Mucosa of gallbladder (tissue), 1 donor: ENCODE data around the gene NCAPD2. TPM values are rescaled to one million over a fixed set of nuclear protein-coding genes. Genes with fewer than 3 reads are reported as not detected.
"Not testable (repeated sequence)": the region's sequence is repeated elsewhere in the genome, so short reads cannot be mapped to it uniquely, and the experiment has no call there.

Source experiments
- DNase-seq: peaks from one replicate; pipeline ENCODE4 v3.0.0-alpha.2; 2020; ENCODE audit warnings: low spot score
- total RNA-seq: library from RNA; stranded (reverse); gene quantifications from one replicate; pipeline ENCODE4 v1.2.1, GENCODE V29; 2021
- donor health status: DM: no; HTN: no; CAD: no.

Gene NCAPD2
- total RNA-seq, 1 donor from 2014 or later = 36.6 TPM

DNA sequence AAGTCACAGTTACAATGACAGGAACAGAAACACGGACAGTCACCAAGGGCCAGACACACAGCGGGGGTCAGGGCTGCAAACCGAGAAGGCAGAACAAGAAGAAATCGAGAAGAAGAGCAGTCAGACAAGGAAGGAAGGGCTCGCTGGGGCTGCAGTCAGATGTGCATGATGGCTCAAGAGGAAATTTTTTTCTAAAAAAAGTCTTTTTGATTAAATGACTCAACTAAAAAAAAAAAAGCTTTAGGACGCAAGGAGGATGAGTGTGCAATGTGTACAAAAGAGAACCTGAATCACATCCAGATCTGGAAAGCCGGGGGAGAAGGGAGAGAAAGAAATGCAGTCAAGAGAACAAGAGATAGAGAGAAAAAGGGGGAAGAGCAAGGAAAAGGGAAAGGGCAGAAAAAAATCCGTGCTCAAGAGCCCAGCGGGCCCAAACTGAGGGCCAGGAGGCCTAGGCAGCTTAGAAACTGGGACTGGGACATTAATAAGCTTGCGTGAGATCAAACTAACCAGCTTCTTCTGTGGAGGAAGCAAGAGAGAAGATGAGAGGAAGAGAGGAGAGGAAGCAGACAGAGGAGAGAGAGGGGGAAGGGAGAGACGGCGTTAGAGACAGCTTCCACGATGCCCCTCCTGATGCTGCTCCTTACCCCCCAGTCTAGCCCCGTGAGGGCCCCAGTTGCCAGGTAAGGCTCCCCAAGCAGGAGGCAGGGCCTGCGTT lies 55.2 kb downstream of the NCAPD2 start:
- no peak for DNase-seq

DNA sequence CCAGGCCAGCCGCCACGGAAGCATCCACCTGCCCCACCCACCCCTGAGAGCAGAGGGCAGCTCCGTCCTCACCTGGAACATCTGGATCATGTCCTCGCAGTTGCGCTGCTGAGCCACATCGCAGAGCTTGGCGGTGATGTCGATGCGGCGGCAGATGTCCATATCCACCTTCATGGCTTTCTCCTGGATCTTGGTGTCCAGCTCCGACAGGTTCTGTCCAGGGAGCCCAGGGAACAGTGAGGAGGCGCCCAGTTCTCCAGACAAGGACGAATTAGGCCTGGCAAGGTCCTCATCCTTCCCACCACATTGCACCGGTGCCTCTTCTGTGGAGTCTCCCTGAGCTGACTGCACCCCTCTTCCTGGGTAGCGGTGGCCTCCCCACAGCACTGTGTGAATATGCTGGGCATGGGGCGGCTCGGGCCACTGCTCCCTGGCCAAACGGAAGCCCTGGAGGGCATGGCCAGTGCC lies 55.8 kb downstream of the NCAPD2 start:
- DNase-seq = no peak

DNA sequence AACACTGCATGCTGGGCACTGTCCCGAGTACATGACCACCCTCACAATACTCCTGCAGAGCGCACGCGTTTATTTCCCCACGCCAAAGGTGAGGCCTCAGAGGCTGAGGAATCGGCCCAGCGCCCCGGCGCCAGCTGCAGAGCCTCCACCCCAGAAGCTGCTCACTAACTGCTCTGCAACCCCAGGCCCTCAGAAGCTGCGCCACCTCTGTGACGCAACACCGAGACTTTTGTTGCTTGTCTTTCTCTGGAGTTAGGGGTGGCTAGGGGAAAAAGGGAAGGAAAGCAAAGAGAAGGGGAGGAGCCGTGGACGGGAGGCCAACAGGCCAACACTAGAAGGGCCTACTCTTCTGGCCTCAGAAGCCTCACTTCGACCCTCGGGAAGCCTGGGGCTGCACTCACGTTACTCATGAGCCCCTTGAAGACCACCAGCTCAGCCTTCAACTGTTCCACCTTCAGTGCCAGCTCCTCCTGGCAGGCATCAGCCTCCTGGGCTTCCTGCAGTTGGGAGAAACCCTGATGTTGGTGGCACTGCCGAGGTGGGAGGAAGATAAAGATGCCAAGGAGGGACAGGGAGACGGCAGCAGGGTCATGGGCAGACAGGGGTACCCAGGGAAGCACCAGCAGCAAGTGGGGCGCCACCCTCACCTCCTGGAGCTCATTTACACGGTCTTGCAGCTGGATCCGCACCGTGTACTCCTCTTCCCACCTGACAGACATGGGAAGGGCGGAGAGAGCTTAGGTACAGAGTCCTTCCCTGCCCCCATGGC lies 56.6 kb downstream of the NCAPD2 start:
- DNase-seq = no peak

DNA sequence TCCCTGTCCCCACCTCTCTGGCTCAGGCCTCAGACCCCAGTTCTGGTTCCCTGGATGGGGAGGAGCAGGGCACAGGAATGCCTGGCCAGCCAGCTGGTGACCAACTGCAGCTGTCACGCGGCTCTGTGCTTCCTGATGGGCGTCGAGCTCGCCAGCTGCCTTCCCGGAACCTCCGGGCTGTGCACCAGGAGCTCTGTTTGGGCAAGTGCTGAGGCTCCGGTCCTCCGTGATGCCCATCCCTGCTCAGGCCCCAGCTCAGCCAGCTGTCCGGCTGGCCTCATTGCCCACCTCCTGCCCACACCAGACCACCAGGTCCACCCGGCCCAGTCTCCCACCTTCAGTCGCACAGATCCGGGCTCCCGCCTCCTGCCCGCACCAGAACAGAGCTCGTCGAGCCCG lies 57.2 kb downstream of the NCAPD2 start:
- peak; percentile 51 for DNase-seq

DNA sequence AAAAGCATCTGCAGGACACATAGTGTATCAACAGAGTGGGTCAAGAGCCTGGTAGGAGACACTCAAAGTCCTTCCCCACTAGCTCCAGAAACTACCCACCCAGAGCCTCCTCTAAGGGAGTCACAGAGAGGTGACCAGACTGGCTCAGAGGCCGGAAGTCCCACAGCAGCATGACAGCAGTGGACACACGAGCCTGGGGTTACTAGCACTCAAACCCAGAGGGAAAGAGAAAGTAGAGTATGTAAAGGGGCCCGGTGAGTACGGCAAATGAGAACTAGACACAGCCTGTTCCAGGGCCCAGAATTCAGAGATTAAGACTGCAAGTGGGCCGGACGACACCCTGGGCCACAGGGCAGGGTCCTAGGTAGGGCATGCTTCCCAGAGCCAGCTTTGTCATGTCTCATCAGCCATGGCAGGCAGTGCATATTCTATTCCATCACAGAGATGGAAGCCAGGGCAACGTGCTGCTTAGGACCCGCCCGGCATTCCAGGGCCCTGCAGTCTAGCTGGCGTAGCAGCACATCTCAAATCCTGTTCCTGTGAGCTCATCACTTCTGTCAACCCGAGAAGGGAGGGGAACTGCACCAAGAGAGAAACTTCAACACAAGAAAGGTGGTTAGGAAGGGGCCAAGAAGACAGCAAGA lies 57.7 kb downstream of the NCAPD2 start:
- DNase-seq = no peak

DNA sequence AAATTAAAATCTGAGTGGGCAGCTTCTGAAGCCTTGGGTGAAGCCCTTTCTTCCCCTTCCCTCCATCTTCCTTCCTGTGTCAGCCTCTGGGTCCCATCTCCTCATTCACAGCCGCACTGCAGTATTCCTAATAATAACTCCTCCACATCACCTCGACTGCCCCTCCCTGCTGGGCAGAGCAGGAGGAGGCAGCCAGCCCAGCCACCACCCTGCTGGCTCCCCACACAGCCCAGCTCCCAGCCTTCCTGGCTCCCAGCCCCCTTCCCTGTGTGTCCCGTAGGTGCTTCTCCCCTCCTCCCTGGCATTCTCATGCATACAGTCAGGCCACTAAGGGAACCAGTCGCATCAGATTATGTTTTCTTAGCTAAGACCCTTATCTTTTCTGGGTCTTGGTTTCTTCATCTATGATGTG lies 58.2 kb downstream of the NCAPD2 start:
- no peak for DNase-seq

DNA sequence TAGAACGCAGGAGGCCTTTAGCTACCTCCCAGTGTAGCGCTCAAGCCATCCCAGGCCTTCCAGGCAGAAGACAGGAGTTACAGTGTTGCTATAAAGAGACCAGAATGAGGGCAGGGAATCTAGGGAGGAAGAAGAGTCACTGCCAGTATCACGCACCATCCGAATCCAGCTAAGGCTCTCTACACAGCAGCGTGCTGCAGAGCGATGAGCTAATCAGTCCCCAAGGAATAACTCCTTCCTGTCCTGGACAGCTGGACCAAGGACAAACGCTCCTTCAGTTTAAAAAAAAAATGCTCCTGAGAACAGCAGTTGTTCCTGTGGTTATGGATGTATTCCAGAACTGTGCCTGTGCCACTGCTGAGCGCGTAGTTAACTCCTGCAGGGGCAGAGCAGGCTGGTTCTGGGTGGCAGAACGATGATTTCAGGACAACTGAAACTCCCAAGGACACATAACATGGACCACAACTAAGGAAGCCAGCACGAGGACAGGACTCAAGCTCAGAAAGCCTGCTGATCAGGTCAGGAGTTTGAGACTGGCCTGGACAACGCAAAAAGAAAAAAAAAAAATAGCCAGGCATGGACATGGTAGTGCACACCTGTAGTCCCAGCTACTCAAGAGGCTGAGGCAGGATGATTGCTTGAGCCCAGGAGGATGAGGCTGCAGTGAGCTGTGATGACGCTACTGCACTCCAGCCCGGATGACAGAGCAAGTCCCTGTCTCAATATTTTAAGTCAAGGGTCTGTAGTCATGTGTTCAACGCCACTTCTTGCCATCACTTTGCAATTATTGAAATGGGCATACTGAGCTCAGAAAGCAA lies 59.4 kb downstream of the NCAPD2 start:
- no peak for DNase-seq

DNA sequence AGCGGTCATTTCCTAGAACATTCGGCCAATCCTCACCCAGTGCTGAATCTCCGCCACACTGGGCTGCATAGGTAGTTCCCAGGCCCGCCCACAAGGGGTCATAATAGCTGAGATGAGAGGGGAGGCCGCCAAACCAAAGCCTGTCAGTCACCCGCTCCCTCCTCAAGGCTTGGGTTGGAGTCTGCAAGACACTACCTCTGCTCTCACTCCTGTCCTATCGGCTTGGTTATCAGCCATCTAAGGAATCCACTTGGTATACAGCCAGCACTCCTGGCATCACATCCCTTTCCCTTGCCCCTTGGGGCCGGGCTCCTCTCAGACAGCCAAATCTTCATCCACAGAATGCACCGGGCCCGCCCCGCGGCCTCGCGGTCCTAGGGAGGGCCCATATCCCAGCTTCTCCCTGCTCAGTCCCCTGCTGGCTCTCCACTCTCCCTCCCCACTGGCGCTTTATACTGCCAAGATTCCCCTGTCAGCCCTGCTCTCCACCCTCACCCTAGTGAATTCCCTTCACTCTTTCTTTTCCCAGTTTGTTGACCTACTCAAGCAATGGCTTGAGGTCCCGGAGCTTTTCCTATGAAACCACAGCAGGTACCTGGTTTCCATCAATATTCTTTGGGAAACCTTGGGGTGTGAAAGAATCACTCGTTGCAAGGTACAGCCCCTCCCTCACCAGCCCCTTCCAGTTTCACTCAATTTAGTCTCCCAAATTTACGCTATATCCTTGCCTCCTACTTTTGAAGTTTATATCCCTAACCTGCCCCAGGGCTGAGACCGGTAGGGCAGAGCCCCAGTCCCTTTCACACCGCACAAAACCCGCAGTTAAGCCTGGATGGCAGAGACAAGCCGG lies 60.5 kb downstream of the NCAPD2 start:
- DNase-seq = peak; percentile 64

DNA sequence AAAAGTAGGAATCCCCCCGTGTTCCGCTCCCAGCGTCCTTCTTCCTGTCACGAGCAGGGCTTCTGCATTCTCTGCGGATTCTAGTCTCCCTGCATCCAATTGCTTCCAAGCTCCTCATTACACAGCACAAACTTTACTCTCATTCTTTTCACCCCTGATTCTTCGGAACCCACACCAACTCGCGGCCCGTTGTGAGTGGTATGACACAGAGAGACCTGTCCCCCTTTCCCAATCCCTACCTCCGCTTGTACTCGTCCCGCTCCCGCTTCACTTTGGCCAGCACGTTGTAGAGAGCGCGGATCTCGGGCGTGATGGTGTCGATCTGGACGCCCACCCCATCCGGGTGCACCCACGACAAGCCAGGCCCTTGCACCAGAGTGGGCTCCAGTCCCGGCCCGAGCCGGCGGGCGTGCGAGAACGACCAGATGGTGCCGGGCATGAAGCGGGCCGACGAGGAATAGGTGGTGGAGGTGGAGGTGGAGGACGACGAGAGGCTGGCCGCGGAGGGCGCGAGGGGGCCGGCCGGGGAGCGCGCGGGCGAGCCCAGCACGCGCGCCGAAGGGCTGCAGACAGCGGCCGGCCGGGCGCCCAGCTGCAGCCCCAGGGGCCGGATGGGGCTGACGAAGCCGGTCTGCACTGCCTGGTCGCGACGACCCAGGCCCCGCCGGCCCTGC lies 61.3 kb downstream of the NCAPD2 start:
- DNase-seq = no peak

DNA sequence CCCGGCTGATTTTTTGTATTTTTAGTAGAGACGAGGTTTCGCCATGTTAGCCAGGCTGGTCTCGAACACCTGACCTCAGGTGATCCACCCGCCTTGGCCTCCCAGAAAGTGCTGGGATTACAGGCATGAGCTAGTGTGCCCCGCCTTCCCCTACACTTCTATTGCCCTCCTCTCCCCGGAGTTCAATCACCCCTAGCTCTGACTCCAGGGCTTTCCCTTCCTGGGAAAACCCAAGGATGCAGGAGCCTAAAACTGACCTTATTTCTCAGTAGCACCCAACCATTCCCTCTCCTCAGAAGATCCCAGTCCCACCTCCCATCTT lies 62.6 kb downstream of the NCAPD2 start:
- not testable (repeated sequence) for DNase-seq

DNA sequence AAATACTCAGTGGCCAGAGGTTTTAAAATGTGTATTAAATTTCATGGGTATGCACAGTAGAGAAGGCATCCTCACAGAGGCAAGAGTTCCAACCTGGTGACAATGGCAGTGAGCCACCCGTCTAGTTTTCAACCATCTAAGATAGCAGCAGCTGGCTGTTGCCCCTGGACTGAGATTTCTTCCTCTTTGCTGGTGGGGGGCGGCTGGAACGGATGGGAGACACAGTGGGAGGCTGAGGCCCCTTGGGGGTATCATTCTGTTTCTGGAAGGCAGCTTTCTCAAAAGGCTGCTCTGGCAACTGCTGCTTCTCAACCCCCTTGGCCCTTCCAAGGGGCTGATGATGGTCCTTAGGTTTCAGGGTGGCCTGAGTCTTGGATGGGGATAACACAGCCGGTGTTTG lies 63.0 kb downstream of the NCAPD2 start:
- DNase-seq = no peak

DNA sequence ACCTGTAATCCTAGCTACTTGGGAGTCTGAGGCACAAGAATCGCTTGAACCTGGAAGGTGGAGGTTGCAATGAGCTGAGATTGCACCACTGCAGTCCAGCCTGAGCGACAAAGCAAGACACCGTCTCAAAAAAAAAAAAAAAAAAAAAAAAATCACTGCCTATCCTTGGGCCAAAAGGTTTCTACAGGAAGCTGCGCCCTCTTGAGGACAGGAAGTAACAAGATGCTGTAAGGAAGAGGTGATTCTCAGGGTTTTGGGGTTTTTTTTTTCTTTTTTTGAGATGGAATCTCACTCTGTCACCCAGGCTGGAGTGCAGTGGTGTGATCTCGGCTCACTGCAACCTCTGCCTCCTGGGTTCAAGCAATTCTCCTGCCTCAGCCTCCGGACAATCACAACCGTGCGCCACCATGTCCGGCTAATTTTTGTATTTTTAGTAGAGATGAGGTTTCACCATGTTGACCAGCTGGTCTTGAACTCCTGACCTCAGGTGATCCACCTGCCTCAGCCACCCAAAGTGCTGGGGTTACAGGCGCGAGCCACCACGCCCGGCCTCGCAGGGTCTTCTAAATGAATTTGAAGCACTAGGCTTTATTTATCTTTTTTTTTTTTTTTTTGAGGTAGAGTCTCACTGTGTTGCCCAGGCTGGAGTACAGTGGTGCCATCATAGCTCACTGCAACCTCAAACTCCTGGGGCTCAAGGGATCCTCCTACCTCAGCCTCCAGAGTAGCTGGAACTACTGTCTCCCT lies 64.3 kb downstream of the NCAPD2 start:
- peak; percentile 58 for DNase-seq

DNA sequence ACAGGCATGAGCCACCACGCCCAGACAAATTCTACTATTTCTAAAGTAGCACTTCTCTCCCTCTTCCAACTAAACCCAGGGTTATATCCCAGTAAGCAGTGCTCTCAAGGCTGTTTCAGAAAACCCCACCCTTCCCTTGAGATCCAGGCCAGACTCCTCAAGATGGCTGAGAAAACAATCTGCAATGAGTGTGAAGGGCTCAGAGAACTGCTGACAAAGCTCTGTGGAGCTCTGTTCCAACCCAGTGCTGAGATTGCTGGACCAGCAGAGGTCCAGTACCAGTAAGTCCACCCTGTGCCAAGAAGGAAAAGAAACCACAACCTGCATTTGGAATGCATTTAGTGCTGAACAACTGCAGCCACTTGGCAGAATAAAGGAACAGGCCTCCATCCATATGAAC lies 65.6 kb downstream of the NCAPD2 start:
- no peak for DNase-seq

DNA sequence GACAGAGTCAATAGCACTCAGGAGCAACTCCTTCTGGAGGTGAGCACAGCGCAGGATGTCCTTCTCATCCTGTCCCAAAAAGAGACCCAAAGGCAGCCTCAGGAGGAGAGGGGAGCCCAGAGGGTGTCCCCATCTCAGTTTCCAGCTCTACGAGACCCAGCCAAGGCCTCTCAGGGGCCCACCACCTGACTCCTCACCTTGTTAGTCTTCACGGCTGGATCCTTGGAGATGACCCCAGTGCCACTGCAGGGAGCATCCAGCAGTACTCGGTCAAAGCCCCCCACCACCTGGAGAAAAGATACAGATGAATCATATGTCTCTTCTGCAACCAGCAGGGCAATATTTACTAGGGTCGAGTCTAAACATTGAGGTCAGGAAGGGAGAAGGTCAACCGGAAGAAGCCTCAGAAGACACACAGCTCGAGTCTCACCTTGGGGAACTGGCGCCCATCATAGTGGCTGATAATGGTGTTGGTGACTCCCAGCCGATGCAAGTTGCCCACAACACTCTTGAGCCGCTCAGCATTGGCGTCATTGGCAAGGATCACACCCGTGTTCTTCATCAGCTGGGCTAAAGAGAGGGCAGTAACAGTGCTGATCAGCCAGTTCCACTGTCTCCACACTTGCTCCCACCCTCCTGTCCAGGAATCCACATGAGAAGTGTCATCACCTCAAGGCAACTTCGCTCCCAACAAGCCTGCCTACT lies 66.8 kb downstream of the NCAPD2 start:
- no peak for DNase-seq

DNA sequence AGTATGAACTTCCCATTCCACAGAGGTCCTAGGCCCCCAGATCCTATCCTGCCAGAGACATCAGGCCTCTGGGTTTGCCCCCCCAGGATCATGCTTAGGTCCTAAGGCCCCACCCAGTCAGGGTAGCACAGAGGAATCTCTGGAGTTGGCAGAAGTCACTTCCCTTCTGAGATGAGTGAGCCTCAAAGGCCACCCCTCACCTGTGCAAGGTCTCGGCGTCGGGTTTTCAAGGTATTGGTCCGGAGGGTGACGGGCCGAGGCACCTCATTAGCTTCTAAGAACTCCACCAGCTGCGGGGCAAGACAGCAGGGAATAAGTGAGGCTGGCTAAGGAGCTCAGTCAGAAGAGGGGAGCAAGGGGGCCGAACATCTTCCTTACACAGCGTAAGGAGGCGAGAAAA lies 69.0 kb downstream of the NCAPD2 start:
- no peak for DNase-seq

DNA sequence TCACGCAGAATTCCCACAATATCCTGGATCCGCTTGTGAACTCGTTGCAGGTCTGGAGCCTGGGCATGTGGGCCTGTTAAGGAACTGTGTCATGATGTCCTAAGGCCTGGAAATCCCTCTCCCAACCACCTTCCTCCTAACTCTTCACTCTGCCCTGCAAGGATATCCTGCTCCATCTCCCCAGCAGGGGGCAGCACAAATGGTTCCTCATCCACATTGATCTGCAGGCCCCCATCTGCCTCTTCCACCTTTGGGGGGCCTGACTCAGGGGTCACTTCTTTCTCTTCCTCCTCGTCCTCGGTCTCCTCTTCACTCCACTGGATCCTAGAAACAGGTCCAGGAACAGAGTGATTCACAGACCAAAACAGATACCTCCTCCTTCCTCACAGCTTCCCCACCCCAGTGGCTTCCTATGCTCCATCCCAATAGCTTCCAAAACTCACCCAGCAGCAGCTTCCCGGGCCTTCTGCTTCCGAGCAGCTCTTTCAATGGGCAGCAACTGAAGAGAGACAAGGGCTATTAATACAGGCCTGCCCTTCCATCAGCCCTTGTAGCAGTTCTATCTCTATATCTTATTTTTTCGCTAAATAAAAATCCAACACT lies 69.6 kb downstream of the NCAPD2 start:
- DNase-seq = peak; percentile 51

DNA sequence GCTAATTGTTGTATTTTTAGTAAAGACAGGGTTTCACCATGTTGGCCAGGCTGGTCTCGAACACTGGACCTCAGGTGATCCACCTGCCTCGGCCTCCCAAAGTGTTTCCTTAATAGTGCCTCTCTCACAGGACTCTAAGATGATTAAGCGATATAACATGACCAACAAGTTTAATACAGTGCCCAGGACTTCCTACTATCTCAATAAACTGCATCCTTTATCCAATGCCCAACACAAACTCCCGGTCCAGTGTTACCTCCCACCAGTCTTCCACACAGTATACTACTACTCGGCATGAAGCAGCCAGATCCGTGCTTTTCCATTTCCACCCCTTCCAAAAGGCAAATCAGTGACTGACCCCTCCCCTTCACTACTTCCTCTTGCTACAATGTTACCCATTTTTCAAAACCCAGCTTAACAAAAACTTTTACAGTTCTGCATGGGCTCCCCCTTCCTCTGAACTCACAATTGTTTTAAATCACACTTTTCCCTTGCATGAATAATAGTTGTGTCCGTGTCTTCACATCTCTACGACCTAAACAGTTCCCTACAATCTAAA lies 73.3 kb downstream of the NCAPD2 start:
- no peak for DNase-seq

DNA sequence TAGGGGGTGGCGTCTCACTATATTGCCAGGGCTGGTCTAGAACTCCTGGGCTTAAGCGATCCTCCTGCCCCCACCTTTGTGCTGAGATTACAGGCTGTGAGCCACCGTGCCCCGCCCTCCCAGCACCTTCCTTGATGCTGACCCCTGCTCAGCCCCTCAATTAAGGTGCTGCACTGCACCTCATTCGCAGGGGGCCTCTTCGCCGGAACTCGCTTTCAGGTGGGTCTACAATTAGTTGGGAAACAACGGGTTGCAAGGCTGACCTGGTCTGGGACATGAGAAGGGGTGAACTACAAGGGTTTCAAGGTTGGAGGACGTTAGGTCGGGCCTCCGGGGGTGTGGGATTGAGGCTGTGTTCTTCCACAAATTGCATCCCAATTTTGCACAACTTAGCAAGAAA lies 75.4 kb downstream of the NCAPD2 start:
- DNase-seq = no peak
